Stimulated activated CD8-positive, alpha-beta memory T cell treated with anti-CD3 and anti-CD28 coated beads, Interleukin-12 subunit alpha, Interleukin-12 subunit beta, amount 100 ng/mL, for 1 hour (primary cell): ENCODE results near the gene HSPB1.
"Not testable (repeated sequence)": the region's sequence is repeated elsewhere in the genome, so short reads cannot be mapped to it uniquely, and the experiment has no call there.

Experiments
- DNase-seq: peaks from one replicate; pipeline ENCODE4 v3.0.0-alpha.2; 2020; ENCODE audit warnings: low read depth

HSPB1 gene

DNA sequence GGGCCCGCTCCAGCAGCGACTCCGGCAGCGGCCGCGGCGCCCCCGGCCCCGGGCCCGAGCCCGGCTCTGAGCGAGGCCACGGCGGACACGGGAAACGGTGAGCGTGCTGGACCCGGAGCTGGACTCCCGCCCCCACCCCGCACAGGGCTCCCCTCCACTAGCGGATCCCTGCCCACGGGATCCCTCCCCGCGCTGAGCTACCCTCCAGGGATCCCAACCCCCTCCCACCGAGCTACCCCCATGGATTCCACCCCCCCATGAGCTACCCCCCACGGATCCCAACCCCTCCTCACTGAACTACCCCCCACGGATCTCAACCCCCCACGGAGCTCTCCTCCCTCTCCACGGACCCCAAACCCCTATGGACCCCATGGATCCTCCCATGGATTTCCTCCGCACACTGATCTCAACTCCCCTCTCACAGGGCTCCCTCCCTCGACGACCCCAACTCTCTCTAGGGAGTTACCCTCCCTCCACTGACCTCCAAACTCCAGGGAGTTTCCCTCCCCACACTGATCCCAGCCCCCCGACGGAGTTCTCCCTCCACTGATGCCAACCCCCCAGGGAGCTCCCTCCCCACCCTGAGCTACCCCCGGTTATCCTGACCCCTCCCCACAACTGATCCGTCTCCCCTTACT is 20.6 kb upstream of the HSPB1 start:
- DNase-seq: no peak

DNA sequence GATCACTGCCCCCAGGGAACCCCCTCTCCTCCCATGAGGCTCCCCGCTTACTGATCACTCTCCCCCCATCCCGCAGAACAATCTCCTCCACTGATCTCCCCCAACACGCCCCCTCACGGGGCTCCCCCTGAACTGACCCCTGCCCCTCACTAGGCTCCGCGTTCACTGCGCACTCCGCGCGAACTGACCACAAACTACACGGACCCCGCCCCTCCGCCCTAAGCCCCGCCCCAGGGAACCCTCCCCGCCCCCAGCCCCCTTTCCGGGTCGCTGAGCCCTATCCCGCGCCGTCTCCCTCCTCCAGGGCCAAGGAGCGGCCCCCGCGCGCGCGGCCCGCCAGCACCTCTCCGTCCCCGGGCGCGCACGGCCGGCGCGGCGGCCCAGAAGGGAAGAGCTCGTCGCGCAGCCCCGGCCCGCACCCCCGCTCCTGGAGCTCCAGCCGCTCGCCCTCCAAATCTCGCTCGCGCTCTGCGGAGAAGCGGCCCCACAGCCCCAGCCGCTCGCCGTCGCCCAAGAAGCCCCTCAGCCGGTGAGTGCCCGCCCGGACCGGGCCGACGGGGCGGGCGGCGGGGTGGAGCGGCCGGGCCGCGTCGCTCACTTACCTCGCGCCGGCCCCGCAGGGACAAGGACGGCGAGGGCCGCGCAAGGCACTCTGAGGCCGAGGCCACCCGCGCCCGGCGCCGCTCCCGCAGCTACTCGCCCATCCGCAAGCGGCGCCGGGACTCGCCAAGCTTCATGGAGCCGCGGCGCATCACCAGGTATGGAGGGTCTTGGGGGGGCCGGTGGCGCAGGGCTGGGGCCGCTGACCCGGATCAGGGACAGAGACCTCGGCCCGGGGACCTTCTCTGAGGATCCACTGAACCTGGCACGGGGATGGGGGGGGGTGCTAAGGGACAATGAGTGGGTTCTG is 19.9 kb upstream of the HSPB1 start:
- DNase-seq: no peak

DNA sequence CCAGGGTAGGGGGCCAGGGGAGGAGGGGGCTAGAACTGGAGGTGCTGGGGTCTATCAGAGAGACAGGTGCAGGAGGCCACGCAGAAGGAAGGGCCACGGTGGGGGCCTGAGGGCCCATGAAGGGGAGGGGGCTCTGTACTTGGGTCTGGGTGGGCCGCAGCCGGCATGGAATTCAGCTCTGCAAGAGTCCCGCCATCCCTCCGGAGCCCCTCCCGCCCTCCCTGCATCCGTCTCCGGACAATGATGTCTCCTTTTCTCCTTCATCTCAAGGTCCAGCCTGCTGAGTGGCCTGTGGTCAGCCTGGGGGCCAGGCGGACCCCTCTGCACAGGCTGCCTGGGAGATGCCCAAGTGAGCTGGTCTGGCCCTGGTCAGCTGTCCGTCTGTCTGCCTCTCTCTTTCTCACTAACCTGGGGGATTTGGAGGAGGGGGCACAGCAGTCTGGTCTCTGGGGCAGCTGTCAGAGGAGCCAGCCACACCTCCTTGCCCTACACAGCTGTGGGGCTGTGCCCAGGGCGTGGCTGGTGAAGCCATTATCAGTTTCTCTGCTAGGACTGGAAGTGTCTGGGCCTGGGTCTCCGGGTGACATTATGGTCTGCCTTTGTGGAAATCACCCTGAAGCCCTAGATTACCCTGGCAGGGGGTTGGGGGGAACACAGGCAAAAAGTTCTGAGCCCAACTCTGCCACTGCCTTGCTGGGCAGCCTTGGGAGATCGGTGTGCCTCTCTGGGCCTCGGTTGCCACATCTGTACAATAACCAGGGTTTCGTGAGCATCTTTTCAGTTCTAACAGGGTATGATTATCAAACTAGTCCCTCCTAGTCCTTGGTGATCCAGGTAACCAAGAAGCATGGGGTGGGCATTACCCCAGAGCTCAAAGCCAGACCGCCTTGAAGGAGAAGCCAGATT is 19.0 kb upstream of the HSPB1 start:
- no peak for DNase-seq

DNA sequence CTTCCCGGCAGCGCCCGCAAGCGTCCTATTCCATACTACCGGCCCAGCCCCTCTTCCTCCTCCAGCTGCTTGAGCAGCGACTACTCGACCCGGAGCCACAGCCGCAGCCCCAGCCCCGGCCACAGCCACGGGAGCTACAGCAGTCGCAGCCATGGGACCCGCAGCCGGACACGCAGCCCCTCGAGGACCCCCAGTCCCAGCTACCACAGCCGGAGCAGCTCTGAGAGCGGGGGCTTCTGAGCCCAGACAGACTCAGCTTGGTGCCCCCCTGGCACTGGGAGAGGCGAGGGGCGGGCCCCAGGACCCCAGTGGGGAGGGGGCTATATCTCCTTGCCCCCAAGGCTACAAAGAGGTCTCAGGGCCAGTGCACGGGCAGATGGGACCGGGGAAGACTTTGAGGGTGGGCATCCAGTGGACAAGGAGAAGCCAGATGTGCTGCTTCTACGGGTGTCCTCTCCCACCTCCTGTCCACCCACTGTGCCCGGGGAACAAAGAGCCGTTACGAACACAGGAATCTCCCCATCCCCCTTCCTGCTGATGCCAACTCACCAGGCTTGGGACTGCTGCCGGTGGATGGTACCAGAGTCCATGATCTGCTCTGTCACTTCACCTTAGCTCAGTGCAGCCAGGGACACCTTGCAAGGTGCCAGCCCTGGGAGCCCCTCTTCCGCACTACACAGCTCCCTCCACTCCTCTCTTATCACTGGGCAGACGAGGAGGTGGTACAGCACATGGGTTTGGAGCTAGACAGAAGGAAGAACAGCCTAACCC is 16.7 kb upstream of the HSPB1 start:
- DNase-seq: no peak

DNA sequence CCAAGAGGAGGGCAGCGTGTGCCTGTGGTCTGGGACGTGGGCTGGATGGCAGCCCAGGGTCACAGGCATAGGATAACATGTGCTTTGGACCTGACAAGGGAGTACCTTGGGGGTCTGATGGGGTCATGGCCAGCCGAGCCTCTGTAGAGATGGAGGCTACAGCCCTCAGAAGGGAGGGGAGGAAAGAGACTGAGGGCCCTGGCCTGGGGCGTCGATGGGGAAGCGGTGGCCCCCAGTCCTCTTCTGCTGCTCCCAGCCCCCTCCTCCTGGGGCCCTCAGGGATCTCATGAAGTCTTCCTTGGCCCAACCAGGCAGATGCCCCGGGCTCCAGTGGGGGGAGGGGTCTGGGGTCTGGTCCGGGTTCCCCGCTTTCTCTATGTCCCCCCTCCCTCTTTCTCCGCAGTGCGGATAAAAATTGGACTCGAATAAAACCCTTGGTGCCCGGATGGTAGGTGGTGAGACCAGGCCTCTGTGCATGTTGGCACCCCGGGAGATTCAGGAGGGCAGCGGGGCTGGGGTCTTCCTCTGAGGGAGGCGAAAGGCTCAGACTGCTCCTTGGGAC is 15.6 kb upstream of the HSPB1 start:
- DNase-seq: no peak

DNA sequence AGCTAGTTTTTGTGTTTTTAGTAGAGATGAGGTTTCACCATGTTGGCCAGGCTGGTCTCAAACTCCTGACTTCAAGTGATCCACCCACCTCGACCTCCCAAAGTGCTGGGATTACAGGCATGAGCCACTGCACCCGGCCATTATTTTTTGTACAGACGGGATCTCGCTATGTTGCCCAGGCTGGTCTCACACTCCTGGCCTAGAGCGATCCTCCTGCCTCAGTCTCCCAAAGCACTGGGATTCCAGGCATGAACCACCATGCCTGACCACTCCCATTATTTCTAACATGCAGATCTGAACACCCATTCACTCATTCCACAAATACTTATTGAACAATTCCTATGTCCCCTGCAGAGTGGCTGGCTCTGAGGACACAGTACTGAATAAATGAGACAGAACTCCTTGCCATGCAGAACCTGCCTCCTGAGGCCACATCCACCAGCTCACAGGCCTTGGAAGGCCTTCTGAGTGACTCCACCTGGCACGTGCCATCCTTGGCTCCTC is 11.6 kb upstream of the HSPB1 start:
- DNase-seq: not testable (repeated sequence)

DNA sequence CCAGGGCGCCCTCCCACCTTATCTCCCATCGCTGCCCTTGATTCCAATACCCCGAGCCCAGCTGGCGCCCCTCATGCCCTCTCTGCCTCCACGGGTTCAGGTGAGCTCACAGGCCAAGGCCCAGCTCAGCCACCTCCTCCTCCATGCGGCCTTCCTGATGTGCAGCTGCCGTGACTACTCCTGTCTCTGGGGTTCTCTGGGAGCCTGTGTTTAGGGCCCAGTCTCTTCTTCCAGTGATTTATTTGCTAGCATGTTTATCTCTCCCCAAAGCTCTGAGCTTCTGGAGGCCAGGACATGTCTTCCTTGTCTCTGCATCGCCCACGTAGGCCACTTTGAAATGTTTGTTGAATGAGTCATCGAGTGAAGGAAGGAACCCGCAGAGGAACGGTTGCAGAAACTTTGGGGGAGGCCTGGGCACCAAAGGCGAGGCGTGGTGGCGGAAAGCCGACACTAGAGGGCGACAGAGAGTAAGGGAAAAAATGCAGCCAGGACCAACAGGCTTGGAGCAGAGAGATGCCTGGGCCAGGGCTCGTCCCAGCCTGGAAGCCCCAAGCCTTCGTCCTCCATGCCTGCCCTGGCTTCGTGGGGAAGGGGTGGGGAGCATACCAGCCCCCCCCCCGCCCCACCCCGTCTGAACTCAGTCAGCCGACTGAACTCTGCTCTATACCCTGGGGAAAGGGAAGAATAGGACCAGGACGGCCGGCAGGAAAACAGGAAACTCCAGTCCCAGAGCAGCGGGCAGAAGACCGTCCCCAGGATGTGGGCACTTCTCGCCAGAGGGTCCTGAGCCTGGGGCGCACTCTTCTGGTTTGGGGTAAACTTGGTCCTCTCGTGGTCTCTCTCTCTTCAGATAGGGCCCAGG is 10.9 kb upstream of the HSPB1 start:
- DNase-seq: peak; percentile 79

DNA sequence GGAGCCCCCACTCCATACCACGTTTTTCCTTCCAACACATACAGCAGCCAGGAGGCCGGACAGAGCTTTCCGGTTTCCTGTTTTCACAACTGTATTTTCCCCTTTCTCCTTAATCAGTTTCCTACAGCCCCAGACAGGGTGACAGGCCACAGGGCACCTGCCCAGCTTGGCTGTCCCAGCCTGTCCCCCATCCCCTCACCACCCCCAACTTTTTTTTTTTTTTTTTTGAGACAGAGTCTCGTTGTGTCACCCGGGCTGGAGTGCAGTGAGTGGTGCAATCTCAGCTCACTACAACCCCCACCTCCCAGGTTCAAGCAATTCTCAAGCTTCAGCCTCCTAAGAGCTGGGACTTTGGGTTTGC is 10.3 kb upstream of the HSPB1 start:
- DNase-seq: no peak

DNA sequence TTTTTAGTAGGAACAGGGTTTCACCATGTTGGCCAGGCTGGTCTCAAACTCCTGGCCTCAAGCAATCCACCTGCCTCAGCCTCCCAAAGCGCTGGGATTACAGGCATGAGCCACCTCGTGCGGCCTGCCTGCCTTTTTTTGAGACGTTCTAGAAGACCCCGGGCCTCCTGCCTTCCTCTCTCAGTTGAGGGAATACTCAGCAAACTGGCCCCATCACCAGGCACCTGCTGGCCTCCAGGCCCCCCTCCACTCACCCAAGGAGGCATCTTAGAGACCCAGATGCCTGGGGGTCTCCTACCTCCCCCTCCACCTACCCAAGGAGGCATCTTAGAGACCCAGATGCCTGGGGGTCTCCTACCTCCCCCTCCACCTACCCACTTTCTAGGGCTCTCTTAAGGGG is 9.6 kb upstream of the HSPB1 start:
- DNase-seq: not testable (repeated sequence)

DNA sequence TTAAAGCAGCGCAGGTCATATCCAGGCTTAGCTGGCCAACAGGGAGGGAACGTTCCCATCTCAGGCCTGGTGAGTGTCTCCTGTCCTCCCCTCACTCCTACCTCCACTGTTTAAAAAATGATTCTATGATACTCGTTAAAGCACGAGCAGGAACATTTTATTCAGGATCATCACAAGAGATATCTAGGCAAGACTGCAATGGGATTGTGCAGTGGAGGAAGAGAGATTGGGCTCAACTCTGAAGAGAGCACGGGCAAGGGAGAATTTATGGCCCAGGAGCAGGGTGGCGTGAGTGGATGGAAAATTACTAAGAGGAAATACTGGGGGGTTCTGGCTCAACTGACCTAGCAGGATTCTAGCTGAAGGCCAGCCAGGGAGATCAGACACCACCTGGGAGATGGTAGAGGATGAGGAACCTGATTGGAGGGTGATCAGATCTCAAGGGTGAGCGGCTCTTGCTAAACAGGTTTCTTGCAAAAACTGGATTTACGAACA is 9.0 kb upstream of the HSPB1 start:
- DNase-seq: no peak

DNA sequence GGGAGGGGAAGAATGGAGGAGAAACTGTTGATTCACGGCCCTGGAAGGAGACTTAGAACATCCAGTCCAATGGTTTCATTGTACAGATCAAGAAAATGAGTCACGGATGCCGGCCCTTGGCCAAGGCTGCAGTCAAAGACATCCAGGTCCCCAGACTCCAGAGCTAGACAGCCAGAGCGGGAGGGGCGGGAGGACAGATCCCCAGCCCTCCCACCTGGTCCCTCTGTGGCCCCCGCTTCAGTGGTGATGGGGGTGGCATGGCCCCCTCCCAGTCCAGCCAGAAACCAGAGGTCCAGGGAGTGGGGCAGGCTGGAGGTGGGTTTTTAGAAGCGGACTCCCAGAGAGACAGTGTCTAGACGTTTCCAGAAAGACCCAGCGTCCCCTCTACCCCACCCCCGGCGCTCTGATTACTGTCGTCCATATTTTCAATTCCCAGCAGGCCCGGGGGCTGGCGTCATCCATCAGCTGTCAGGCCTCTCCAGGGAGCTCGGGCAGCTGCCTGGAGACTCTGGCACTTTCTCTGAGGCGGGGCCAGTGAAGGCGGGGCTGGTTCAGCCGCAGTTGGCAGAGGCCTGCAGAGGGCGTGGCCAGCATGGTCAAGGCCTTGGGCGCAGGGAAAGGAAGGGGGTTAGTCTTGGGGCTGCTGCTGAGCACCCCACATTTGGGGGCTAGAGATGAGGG is 8.0 kb upstream of the HSPB1 start:
- DNase-seq: no peak

DNA sequence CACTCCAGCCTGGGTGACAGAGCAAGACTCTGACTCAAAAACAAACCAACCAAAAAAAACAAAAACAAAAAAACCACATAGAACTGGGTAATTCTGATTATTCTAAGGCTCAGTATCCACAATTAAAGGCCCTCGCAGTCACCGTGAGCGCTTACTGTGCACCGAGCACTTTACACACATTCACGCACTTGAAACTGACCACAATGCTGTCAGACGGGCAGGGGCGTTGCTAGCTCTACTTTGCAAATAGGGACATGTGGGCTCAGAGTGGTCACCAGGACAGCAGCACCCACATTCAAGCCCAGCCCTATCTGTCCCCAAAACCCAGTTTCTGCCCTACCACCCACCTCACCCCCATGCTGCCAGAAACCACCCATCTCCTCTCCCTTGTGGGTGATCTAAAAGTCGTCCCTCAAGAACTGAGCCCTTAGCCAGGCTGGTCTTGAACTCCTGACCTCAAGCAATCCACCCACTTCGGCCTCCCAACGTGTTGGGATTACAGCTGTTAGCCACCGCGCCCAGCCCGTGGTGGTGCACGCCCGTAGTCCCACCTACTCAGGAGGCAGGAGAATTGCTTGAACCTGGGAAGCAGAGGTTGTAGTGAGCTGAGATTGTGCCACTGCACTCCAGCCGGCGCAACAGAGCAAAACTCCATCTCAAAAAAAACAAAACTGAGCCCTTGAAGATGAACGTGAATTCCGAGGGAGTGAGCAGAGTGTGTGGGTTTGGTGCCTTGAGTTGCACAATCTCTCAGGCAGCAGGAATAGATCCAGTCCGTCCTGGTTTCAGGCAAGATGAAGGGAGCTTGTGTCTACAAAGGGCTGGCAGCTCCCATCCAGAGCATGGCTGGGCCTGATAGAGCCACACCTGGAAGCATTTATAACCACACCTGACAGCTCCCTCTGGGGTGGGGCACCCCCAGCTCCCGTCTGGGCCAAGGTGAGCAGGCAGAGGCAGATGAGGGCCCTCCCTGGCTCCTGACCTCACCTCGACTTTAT is 5.4 kb upstream of the HSPB1 start:
- DNase-seq: no peak

DNA sequence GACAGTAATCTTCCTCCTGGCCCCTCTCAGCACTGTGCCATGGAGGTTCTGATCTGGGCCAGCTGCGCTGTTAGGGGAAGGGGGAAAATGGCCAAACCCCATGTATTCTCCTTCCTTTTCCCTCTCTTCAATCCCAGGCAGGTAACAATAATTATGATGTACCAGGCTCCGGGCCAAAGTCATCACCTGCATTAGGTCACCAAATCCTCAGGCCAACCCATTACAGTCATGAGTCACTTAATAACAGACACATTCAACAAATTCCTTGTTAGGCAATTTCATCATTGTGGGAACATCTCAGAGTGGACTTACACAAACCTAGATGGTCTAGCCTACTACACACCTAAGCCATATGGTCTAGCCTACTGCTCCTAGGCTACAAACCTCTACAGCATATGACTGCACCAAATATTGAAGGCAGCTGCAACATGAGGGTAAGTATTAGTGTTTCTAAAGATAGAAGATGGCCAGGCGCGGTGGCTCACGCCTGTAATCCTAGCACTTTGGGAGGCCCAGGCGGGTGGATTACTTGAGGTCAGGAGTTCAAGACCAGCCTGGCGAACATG is 2.2 kb upstream of the HSPB1 start:
- no peak for DNase-seq

DNA sequence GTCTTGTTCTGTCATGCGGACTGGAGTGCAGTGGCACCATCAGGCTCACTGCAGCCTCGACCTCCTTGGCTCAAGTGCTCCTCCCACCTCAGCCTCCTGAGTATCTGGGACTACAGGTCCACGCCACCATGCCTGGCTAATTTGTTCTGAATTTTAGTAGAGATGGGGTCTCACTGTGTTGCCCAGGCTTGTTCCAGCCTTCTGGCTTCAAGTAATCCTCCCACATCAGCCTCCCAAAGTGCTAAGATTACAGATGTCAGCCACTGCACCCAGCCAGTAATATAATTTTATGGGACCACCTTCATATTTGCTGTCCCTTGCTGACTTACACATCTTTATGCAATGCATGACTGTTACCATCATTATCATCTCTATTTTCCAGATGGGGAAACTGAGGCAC is 1.5 kb upstream of the HSPB1 start:
- no peak for DNase-seq

DNA sequence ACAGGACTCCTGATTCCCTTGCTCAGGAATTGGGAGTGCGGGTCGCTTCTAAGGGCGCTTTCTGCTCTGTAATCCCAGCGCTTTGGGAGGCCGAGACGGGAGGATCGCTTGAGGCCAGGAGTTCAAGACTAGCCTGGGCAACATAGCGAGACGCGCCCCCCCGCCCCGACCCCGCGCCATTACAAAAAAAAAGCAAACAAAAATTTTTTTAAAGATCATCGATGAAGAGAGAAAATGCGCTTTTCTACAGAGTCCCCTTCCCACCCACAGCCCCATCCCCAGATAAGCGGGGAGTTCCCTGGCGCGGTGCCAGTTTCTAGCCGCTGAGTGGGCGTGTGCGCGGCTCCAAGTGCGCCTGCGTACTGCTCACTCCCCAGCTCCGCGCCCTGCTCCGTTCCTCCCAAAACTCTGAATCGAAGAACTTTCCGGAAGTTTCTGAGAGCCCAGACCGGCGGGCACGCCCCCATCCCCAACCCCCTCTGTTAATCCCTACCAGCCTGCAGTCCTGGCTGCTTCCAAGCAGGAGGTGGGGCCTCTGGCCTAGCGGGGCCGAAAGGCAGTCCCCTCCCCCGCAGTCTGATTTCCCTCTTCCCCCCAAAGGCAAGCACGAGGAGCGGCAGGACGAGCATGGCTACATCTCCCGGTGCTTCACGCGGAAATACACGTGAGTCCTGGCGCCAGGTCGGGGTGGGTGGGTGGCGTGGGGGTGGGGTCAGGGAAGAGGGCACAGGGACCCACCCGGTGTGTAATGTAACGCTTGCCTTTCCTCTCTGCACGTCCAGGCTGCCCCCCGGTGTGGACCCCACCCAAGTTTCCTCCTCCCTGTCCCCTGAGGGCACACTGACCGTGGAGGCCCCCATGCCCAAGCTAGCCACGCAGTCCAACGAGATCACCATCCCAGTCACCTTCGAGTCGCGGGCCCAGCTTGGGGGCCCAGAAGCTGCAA is 1.0 kb downstream of the HSPB1 start:
- DNase-seq: peak; percentile 71

DNA sequence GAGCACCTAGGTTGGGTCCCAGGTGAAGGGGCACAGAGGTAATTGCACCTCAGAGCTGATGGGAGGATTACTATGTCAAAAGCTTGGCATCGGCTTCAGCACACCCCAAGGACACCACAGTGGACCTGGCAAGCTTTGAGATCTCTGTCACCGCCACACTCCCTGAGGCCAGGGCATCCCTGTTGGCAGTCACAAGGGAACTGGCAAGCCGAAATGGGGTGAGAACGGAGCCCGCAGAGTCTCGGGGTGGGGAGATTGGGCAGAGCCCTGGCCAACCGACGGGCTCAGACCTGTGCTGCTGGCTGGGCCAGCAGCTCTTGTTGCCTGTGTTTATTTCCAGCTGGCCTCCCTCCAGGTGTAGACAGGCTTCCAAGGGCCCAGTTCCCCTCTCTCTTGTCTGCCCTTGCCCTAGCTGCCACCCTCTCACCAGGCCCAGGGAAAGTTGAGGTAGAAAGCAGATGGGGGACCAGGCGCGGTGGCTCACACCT is 2.5 kb downstream of the HSPB1 start:
- no peak for DNase-seq

DNA sequence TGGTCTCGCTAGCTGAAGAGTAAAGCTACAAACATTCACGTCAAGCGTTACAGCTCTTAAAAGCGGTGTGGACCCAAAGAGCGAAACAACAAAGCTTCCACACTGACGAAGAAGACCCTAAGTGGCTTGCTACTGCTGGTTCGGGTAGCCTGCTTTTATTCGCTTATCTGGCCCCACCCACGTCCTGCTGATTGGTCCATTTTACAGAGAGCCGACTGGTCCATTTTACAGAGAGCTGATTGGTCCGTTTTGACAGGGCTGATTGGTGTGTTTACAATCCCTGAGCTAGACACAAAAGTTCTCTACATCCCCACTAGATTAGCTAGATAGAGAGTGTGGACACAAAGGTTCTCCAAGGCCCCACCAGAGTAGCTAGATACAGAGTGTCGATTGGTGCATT is 6.4 kb downstream of the HSPB1 start:
- not testable (repeated sequence) for DNase-seq
